H1 (cell line): ENCODE data around the gene OR52I1. TPM values are rescaled to one million over a fixed set of nuclear protein-coding genes. Genes with fewer than 3 reads are reported as not detected.

Experiments used
- CTCF ChIA-PET: fragments of 300-600 bp; sonication (Branson Sonifier 250); formaldehyde crosslinking; loops from one replicate; lab custom pipeline; 2021; ENCODE audit not compliant: partially characterized antibody; lab: Charles Lee
- POLR2A ChIA-PET: fragments of 300-600 bp; sonication (Branson Sonifier 250); formaldehyde crosslinking; loops from one replicate; lab custom pipeline; 2021; ENCODE audit warnings: inconsistent platforms; ENCODE audit not compliant: partially characterized antibody; lab: Charles Lee
- DNase-seq, 2 experiments: peaks; one replicate each; pipeline versions ENCODE4 v3.0.0 to v3.0.0-alpha.2; 2010 to 2022; ENCODE audit warnings: low spot score in 2 of 2, low read depth in 1 of 2, mixed read lengths in 1 of 2
- FAIRE-seq: peaks from 2 replicates; lab custom pipeline; 2011; peaks lifted over from hg19 to GRCh38; lab: Jason Lieb, UNC
- H2AFZ ChIP-seq: 2 replicates; pipeline ENCODE4 v1.8.1; 2012; ENCODE audit warnings: low read length, inconsistent platforms
- H2AK5ac ChIP-seq: 2 replicates; pipeline ENCODE4 v1.6.1; 2013; ENCODE audit warnings: low read depth, low read length
- H2BK120ac ChIP-seq: replicated peaks from 2 replicates; pipeline ENCODE3; 2013; ENCODE audit warnings: low read depth, low read length, inconsistent platforms
- H2BK12ac ChIP-seq: 2 replicates; pipeline ENCODE4 v1.6.1; 2013; ENCODE audit warnings: low read depth, low read length
- H2BK15ac ChIP-seq: 2 replicates; pipeline ENCODE4 v1.6.1; 2013; ENCODE audit warnings: low read length
- H2BK20ac ChIP-seq: 2 replicates; pipeline ENCODE4 v1.6.1; 2013; ENCODE audit warnings: low read length
- H2BK5ac ChIP-seq: 2 replicates; pipeline ENCODE4 v1.6.1; 2013; ENCODE audit warnings: low read depth, low read length
- H3K14ac ChIP-seq: 2 replicates; pipeline ENCODE4 v1.6.1; 2013; ENCODE audit warnings: inconsistent platforms; ENCODE audit not compliant: insufficient read length
- H3K18ac ChIP-seq: 2 replicates; pipeline ENCODE4 v1.6.1; 2013; ENCODE audit warnings: low read length; ENCODE audit errors: extremely low read depth
- H3K23ac ChIP-seq: 2 replicates; pipeline ENCODE4 v1.6.1; 2013; ENCODE audit warnings: inconsistent platforms; ENCODE audit not compliant: insufficient read length
- H3K23me2 ChIP-seq: 2 replicates; pipeline ENCODE4 v1.6.1; 2013; ENCODE audit warnings: low read depth, low read length
- H3K27ac ChIP-seq: 2 replicates; pipeline ENCODE4 v1.6.1; 2011; ENCODE audit warnings: low read depth, low read length, inconsistent platforms
- H3K27me3 ChIP-seq, 4 experiments: replicated peaks in 1 of 4; 1 replicate in 1 of 4; 2 replicates in 3 of 4; pipeline versions ENCODE4 v1.6.1 to v1.8.1; 2011 to 2013; ENCODE audit warnings: low read length in 3 of 4, mild to moderate bottlenecking in 3 of 4, inconsistent platforms in 2 of 4, mixed read lengths in 2 of 4, moderate library complexity in 1 of 4; ENCODE audit not compliant: control insufficient read depth in 3 of 4, insufficient read depth in 3 of 4; ENCODE audit errors: extremely low read depth in 1 of 4
- H3K36me3 ChIP-seq, 4 experiments: 2 replicates each; pipeline versions ENCODE4 v1.6.1 to v1.8.1; 2011 to 2013; ENCODE audit warnings: mild to moderate bottlenecking in 4 of 4, low read length in 3 of 4, moderate library complexity in 2 of 4, control low read depth in 1 of 4, inconsistent platforms in 1 of 4; ENCODE audit not compliant: insufficient read depth in 4 of 4, control insufficient read depth in 2 of 4
- H3K4ac ChIP-seq: replicated peaks from 2 replicates; pipeline ENCODE3; 2013; ENCODE audit warnings: low read length, low read depth, mixed read lengths, inconsistent platforms; ENCODE audit not compliant: insufficient read length
- H3K4me1 ChIP-seq, 4 experiments: replicated peaks in 1 of 4; 1 replicate in 1 of 4; 2 replicates in 3 of 4; pipeline versions ENCODE4 v1.6.1 to v1.8.1; 2011 to 2013; ENCODE audit warnings: low read length in 3 of 4, inconsistent platforms in 2 of 4, mixed read lengths in 1 of 4; ENCODE audit not compliant: insufficient read depth in 4 of 4, control insufficient read depth in 3 of 4
- H3K4me2 ChIP-seq, 2 experiments: 2 replicates each; pipeline versions ENCODE4 v1.6.1 to v1.8.1; 2011 to 2013; ENCODE audit warnings: low read depth in 2 of 2, low read length in 2 of 2, control low read depth in 1 of 2, inconsistent platforms in 1 of 2, mild to moderate bottlenecking in 1 of 2; ENCODE audit not compliant: insufficient read depth in 1 of 2
- H3K4me3 ChIP-seq, 4 experiments: fragments of 200-600, 300-600 bp in 1 of 4; sonication (generic), shearing (Covaris generic), sonication (Bioruptor Twin) in 1 of 4; 2 replicates each; pipeline versions ENCODE4 v1.5.1 to v1.8.1; 2011 to 2016; ENCODE audit warnings: low read length in 4 of 4, low read depth in 3 of 4, control low read depth in 2 of 4, inconsistent platforms in 2 of 4, mild to moderate bottlenecking in 2 of 4, mixed read lengths in 1 of 4, moderate library complexity in 1 of 4; ENCODE audit not compliant: insufficient read depth in 2 of 4; ENCODE audit errors: extremely low read depth in 1 of 4
- H3K56ac ChIP-seq: replicated peaks from 2 replicates; pipeline ENCODE3; 2013; ENCODE audit warnings: low read depth, mild to moderate bottlenecking, mixed read lengths, low read length, inconsistent platforms; ENCODE audit not compliant: insufficient read length
- H3K79me1 ChIP-seq: 2 replicates; pipeline ENCODE4 v1.6.1; 2013; ENCODE audit warnings: low read depth, low read length, control low read depth
- H3K79me2 ChIP-seq, 2 experiments: 2 replicates each; pipeline versions ENCODE4 v1.6.1 to v1.8.1; 2012 to 2013; ENCODE audit warnings: low read length in 2 of 2, mild to moderate bottlenecking in 2 of 2, inconsistent platforms in 1 of 2; ENCODE audit not compliant: insufficient read depth in 2 of 2, control insufficient read depth in 1 of 2
- H3K9ac ChIP-seq, 4 experiments: replicated peaks in 1 of 4; 1 replicate in 1 of 4; 2 replicates in 3 of 4; pipeline versions ENCODE4 v1.6.1 to v1.8.1; 2011 to 2013; ENCODE audit warnings: low read depth in 3 of 4, low read length in 3 of 4, control low read depth in 2 of 4, mild to moderate bottlenecking in 2 of 4, moderate library complexity in 2 of 4, inconsistent platforms in 1 of 4; ENCODE audit errors: extremely low read depth in 1 of 4
- H3K9me3 ChIP-seq, 2 experiments: 2 replicates each; pipeline versions ENCODE4 v1.6.1 to v1.8.1; 2012 to 2013; ENCODE audit warnings: mild to moderate bottlenecking in 2 of 2, moderate library complexity in 2 of 2, control low read depth in 1 of 2, inconsistent platforms in 1 of 2, low read depth in 1 of 2, low read length in 1 of 2, mixed read lengths in 1 of 2; ENCODE audit not compliant: insufficient read depth in 2 of 2
- H4K20me1 ChIP-seq, 2 experiments: replicated peaks in 1 of 2; 2 replicates each; pipeline versions ENCODE3 to v1.8.1; 2011 to 2013; ENCODE audit warnings: inconsistent platforms in 2 of 2, low read length in 2 of 2, mild to moderate bottlenecking in 1 of 2; ENCODE audit not compliant: insufficient read depth in 2 of 2, control insufficient read depth in 1 of 2
- H4K5ac ChIP-seq: 2 replicates; pipeline ENCODE4 v1.6.1; 2013; ENCODE audit warnings: low read length, low read depth, mixed read lengths, inconsistent platforms; ENCODE audit not compliant: insufficient read length
- H4K8ac ChIP-seq: 2 replicates; pipeline ENCODE4 v1.8.0; 2013; ENCODE audit warnings: mild to moderate bottlenecking, moderate library complexity, low read length, inconsistent platforms; ENCODE audit not compliant: insufficient read depth; ENCODE audit errors: extremely low read depth
- H4K91ac ChIP-seq: replicated peaks from 2 replicates; pipeline ENCODE3; 2013; ENCODE audit warnings: low read length, mixed read lengths, inconsistent platforms; ENCODE audit not compliant: insufficient read length
- ATF3 ChIP-seq: IDR thresholded peaks from 2 replicates; pipeline ENCODE4 v1.6.1; 2011; ENCODE audit warnings: low read depth, mild to moderate bottlenecking, low read length; ENCODE audit not compliant: insufficient read depth
- CBX8 ChIP-seq: fragments of 300-800, 300-1000 bp; sonication (generic); IDR thresholded peaks from 2 replicates; pipeline ENCODE4 v1.7.1; 2016; ENCODE audit warnings: low read depth, low read length, borderline replicate concordance
- EGR1 ChIP-seq: IDR thresholded peaks from 2 replicates; pipeline ENCODE4 v1.6.1; 2011; ENCODE audit warnings: low read depth, low read length, borderline replicate concordance
- GTF2F1 ChIP-seq: IDR thresholded peaks from 2 replicates; pipeline ENCODE4 v1.6.1; 2012; ENCODE audit warnings: low read depth, low read length, improper control_type of control experiment, borderline replicate concordance
- HDAC2 ChIP-seq, 2 experiments: fragments of 300-600 bp in 1 of 2; sonication (generic) in 1 of 2; IDR thresholded peaks; 2 replicates each; pipeline ENCODE4 v1.6.1; 2011 to 2012; ENCODE audit warnings: low read depth in 2 of 2, low read length in 2 of 2, mild to moderate bottlenecking in 2 of 2, moderate library complexity in 2 of 2, borderline replicate concordance in 1 of 2, inconsistent platforms in 1 of 2
- JUND ChIP-seq: IDR thresholded peaks from 2 replicates; pipeline ENCODE4 v1.6.1; 2011; ENCODE audit warnings: mild to moderate bottlenecking, improper control_type of control experiment, low read length
- NANOG ChIP-seq: IDR thresholded peaks from 2 replicates; pipeline ENCODE4 v1.6.1; 2011; ENCODE audit warnings: low read length, low read depth, mild to moderate bottlenecking, inconsistent platforms; ENCODE audit not compliant: insufficient read depth, poor library complexity, severe bottlenecking
- RXRA ChIP-seq: IDR thresholded peaks from 2 replicates; pipeline ENCODE4 v1.6.1; 2011; ENCODE audit warnings: low read depth, mild to moderate bottlenecking, low read length, moderate library complexity; ENCODE audit not compliant: insufficient read depth
- SIN3A ChIP-seq, 2 experiments: IDR thresholded peaks in 1 of 2; conservative IDR thresholded peaks in 1 of 2; 2 replicates each; pipeline ENCODE4 v1.6.1; 2011 to 2012; ENCODE audit warnings: low read length in 2 of 2, improper control_type of control experiment in 1 of 2, low read depth in 1 of 2, mild to moderate bottlenecking in 1 of 2
- SIRT6 ChIP-seq: IDR thresholded peaks from one replicate; pipeline ENCODE4 v1.7.1; 2012; ENCODE audit warnings: low read length, inconsistent platforms
- SP1 ChIP-seq: IDR thresholded peaks from 2 replicates; pipeline ENCODE4 v1.6.1; 2011; ENCODE audit warnings: low read depth, low read length
- SP2 ChIP-seq: IDR thresholded peaks from 2 replicates; pipeline ENCODE4 v1.6.1; 2012; ENCODE audit warnings: mild to moderate bottlenecking, low read length, inconsistent platforms
- WGBS, 2 experiments: shearing (Covaris generic) in 1 of 2; methylation state at CpG; one replicate each; pipeline versions ENCODE4 v1.1.6 to v1.1.7; 2013 to 2015; ENCODE audit warnings: low lambda C conversion rate in 2 of 2, mixed read lengths in 2 of 2, inconsistent platforms in 1 of 2, low coverage in 1 of 2, missing lambda C conversion rate in 1 of 2; ENCODE audit not compliant: insufficient replicate concordance in 2 of 2, insufficient coverage in 1 of 2, insufficient read length in 1 of 2; ENCODE audit errors: extremely low coverage in 1 of 2, missing lambda C conversion rate in 1 of 2; 5-methylcytosine and 5-hydroxymethylcytosine counted together
- polyA plus RNA-seq, 7 experiments: library from polyadenylated mRNA; depleted of rRNA in 3 of 7; stranded (reverse) in 5 of 7; unstranded in 2 of 7; fragments of >200 nt in 5 of 7; fragments of 200-250 nt in 2 of 7; gene quantifications; 1 replicate in 5 of 7; 2 replicates in 1 of 7; 4 replicates in 1 of 7; pipeline versions ENCODE4 v1.2.1 to v1.2.3, GENCODE V29; 2011 to 2013; ENCODE audit warnings: missing spikeins in 2 of 7, mixed read lengths in 2 of 7
- total RNA-seq: library from RNA; stranded (reverse); fragmentation: NEBNext Ultra II Directional; extraction: Animal tissue kit (Norgen Biotek cat#: 25700); gene quantifications from 2 replicates; pipeline ENCODE4 v1.2.1, GENCODE V29; 2021

OR52I1 gene
- total and polyA plus RNA-seq, 2 of the 8 experiments (the other 6 are each of a cell fraction or from before 2014, with no cell fraction given): not detected

DNA sequence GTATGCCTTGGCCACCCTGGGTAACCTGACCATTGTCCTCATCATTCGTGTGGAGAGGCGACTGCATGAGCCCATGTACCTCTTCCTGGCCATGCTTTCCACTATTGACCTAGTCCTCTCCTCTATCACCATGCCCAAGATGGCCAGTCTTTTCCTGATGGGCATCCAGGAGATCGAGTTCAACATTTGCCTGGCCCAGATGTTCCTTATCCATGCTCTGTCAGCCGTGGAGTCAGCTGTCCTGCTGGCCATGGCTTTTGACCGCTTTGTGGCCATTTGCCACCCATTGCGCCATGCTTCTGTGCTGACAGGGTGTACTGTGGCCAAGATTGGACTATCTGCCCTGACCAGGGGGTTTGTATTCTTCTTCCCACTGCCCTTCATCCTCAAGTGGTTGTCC is 46.1 kb downstream of the OR52I1 start:
- no peaks in the 10 kb centered on the region for H4K20me1 ChIP-seq
- ChIA-PET CTCF (interaction anchor here (1.3 to 5.2 kb wide), 3 partner anchors 14 to 186 kb away, joined by 3 to 83 read pairs (median 58); no protein-coding TSS in a partner anchor), POLR2A (no interaction called here)
- no peak overlapping the region for H2AK5ac ChIP-seq
- no peak overlapping the region for H2BK15ac ChIP-seq
- no peaks in the 10 kb centered on the region; a peak in 1 of 4 replicates for H3K9me3 ChIP-seq
- H3K4ac ChIP-seq: no peak overlapping the region
- DNase-seq: no peak
- no peak overlapping the region for H3K27ac ChIP-seq
- H2AFZ ChIP-seq: no peak overlapping the region
- TF ChIP-seq SP1 (no peak), HDAC2 (IDR thresholded peaks at IDR 0.05; ENCODE audit: borderline replicate concordance in 1 of 2, low read depth in 2 of 2, low read length in 2 of 2) (no peak), GTF2F1 (no peak), SIN3A (conservative IDR thresholded peaks at IDR 0.05 in 1 of 2, IDR thresholded peaks at IDR 0.05 in 1 of 2; ENCODE audit: low read depth in 1 of 2, low read length in 2 of 2) (no peak), ATF3 (no peak), NANOG (no peak), EGR1 (no peak), CBX8 (no peak), RXRA (no peak), JUND (no peak), SIRT6 (no peak), SP2 (no peak)
- no peaks in the 10 kb centered on the region for H3K23me2 ChIP-seq
- WGBS, 2 experiments: 89% methylated on average over 6 of the region's 6 CpGs; no CpG with 5 or more reads in 1 of the 2 experiments
- H4K8ac ChIP-seq: no peak overlapping the region
- no peak for FAIRE-seq
- H3K9ac ChIP-seq: no peak overlapping the region
- H3K56ac ChIP-seq: no peak overlapping the region
- peaks cover 0 to 7% (median 4%) of the 10 kb centered on the region in 4 experiments; a peak in 5 of 7 replicates for H3K27me3 ChIP-seq
- H4K91ac ChIP-seq: no peak overlapping the region
- no peak overlapping the region for H2BK120ac ChIP-seq
- no peak overlapping the region for H2BK5ac ChIP-seq
- H3K36me3 ChIP-seq: no peaks in the 10 kb centered on the region
- H3K23ac ChIP-seq: no peak overlapping the region
- H3K4me2 ChIP-seq: no peak overlapping the region
- no peak overlapping the region for H2BK20ac ChIP-seq
- H3K4me1 ChIP-seq: no peaks in the 10 kb centered on the region
- H3K4me3 ChIP-seq: no peak overlapping the region
- H3K79me2 ChIP-seq: no peaks in the 10 kb centered on the region
- H3K14ac ChIP-seq: no peak overlapping the region
- H4K5ac ChIP-seq: no peak overlapping the region
- H3K79me1 ChIP-seq: no peaks in the 10 kb centered on the region
- H3K18ac ChIP-seq: no peak overlapping the region
- H2BK12ac ChIP-seq: no peak overlapping the region
